Colonic mucosa (tissue), 4 donors: ENCODE results near the gene ZNF497. TPM values are rescaled to one million over a fixed set of nuclear protein-coding genes. Genes with fewer than 3 reads are reported as not detected.

ENCODE experiments used
- DNase-seq: peaks from one replicate; pipeline ENCODE4 v3.0.0-alpha.2; 2020
- H3K27ac ChIP-seq: fragments of 200-600 bp; one replicate; pipeline ENCODE4 v1.8.0; 2021
- H3K27me3 ChIP-seq: fragments of 200-600 bp; one replicate; pipeline ENCODE4 v1.8.0; 2021
- H3K36me3 ChIP-seq: fragments of 200-600 bp; one replicate; pipeline ENCODE4 v1.8.0; 2021
- H3K4me1 ChIP-seq: fragments of 200-600 bp; one replicate; pipeline ENCODE4 v1.8.0; 2021; ENCODE audit warnings: mild to moderate bottlenecking
- H3K4me3 ChIP-seq: fragments of 200-600 bp; one replicate; pipeline ENCODE4 v1.8.0; 2021
- H3K9ac ChIP-seq, 2 donors: one replicate each; pipeline ENCODE4 v1.7.0; 2013; ENCODE audit warnings: control low read depth in 2 of 2, low read depth in 2 of 2, low read length in 2 of 2
- H3K9me3 ChIP-seq: fragments of 200-600 bp; one replicate; pipeline ENCODE4 v1.8.0; 2021
- intact Hi-C: fragments of 100-400 bp; cut with DNase I; formaldehyde crosslinking; loops from one replicate; pipeline ENCODE4 v1.14.1; 2022
- total RNA-seq, 2 donors: library from RNA; stranded (reverse); fragmentation: NEBNext Ultra II Directional in 1 of 2; extraction: Animal tissue kit (Norgen Biotek cat#: 25700) in 1 of 2; gene quantifications; one replicate each; pipeline ENCODE4 v1.2.1, GENCODE V29; 2021
- TF ChIP-seq, protein P1 (sequence below): fragments of 200-600 bp; IDR thresholded peaks from one replicate; pipeline ENCODE4 v1.8.0; 2022; ENCODE audit warnings: antibody characterized with exemption, mild to moderate bottlenecking
- donor health status: healthy.
- donor health status: DM: no; HTN: no; CAD: no.
- donor health status: DM: no; HTN: no; CAD: no.

ZNF497 gene
- total RNA-seq, 2 donors from 2014 or later = 0.98 to 1.9 TPM

DNA sequence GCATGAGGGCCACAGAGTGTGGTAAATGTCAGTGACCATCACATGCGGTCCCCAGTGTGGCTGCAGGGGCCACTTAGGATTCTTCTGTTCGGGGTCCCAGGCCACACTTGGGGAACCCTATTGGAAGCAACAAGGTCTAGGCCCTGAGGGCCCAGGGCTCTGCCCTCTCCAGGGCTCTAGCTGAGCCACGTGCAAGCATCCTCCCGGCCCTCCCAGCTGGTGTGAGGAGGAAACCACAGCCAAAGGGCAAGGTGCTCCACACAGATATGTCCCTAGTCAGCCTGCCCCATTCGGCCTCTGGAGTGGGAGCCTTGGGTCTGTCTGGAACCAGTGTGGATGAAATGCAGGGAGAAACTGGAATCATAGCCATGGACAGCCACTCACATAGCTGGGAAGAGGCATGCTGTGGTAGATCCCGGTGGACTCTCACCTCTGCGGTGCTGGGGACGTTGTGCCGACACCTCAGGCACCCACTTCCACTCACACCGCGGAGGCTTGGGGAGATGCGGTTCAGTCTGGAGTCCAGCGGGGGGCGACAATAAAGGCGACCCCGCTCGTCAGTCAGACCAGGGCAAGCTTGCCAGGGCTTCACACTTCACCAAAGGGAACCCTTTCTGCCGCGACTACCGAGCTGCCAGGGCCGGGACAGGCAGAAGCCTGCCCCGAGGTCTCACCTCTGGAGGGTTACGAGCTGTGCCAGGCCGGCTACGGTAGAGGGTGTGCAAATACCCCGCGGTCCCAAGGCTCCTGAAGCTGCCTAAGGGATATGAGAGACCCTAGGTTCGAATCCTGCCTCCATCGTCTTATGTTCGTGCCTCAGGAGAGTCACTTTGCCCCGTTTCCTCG lies 4.3 kb upstream of the ZNF497 start:
- H3K36me3 ChIP-seq = no peaks in the 10 kb centered on the region
- intact Hi-C loops = no loop called here
- H3K27me3 ChIP-seq = no peaks in the 10 kb centered on the region
- no peak overlapping the region for H3K9ac ChIP-seq
- DNase-seq = no peak
- H3K4me1 ChIP-seq = peaks cover under 1% of the 10 kb centered on the region
- H3K9me3 ChIP-seq = no peaks in the 10 kb centered on the region
- no peak overlapping the region for H3K4me3 ChIP-seq
- TF ChIP-seq, protein P1, sequence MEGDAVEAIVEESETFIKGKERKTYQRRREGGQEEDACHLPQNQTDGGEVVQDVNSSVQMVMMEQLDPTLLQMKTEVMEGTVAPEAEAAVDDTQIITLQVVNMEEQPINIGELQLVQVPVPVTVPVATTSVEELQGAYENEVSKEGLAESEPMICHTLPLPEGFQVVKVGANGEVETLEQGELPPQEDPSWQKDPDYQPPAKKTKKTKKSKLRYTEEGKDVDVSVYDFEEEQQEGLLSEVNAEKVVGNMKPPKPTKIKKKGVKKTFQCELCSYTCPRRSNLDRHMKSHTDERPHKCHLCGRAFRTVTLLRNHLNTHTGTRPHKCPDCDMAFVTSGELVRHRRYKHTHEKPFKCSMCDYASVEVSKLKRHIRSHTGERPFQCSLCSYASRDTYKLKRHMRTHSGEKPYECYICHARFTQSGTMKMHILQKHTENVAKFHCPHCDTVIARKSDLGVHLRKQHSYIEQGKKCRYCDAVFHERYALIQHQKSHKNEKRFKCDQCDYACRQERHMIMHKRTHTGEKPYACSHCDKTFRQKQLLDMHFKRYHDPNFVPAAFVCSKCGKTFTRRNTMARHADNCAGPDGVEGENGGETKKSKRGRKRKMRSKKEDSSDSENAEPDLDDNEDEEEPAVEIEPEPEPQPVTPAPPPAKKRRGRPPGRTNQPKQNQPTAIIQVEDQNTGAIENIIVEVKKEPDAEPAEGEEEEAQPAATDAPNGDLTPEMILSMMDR = no peak
- H3K27ac ChIP-seq = no peak overlapping the region

DNA sequence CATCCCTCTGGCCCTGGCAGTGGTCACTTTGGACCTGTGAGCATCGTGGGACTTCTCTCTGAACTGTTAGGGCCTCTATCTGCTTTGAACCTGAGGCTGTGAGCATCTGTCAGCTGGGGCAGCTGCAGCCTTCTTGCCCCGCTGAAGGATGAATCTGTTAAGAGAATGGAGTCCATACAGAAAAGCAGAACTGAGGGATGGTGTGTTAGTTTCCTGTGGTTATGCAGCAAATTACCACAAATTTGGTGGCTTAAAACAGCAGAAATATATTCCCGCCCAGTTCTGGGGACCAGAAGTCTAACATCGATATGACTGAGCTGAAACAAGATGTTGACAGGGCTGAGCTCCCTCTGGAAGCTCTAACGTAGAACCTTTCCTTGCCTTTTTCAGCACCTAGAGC lies 1.6 kb upstream of the ZNF497 start:
- Histone ChIP-seq H3K27me3 (no peaks in the 10 kb centered on the region), H3K36me3 (no peaks in the 10 kb centered on the region), H3K9ac (no peak overlapping the region), H3K9me3 (no peaks in the 10 kb centered on the region), H3K4me1 (peaks cover 3% of the 10 kb centered on the region), H3K27ac (no peak overlapping the region), H3K4me3 (no peak overlapping the region)
- DNase-seq = no peak
- intact Hi-C loops = no loop called here
- TF ChIP-seq, protein P1 = no peak

DNA sequence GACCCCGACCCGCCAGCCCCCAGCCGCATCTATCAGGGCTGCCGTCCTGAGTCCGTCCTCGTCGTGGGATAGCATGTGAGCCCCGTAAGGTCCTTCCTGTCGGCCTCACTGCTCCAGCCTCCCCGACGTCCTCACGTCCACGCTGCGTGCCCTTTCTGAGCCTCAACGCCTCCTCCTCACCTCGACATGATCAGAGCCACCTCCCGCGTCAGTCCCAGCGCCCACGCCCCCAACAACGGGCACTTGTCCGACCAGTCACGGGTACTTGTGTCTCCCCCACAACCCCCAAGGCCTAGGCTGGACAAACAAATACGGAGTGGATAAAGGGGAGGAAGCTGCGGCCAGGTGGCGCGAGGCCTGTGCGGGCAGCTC lies 665 bp downstream of the ZNF497 start:
- intact Hi-C loops = loop anchor here (2.0 kb wide), 1 partner anchor 19 kb away; the partner anchor contains the start of gene ZNF837
- no peak for DNase-seq
- TF ChIP-seq, protein P1 = no peak
- Histone ChIP-seq H3K36me3 (no peaks in the 10 kb centered on the region), H3K4me1 (peaks cover 3% of the 10 kb centered on the region), H3K27me3 (no peaks in the 10 kb centered on the region), H3K4me3 (peak overlapping the region; percentile 54), H3K9me3 (no peaks in the 10 kb centered on the region), H3K9ac (peak overlapping the region; percentile 92 to 97), H3K27ac (peak overlapping the region; percentile 84)

DNA sequence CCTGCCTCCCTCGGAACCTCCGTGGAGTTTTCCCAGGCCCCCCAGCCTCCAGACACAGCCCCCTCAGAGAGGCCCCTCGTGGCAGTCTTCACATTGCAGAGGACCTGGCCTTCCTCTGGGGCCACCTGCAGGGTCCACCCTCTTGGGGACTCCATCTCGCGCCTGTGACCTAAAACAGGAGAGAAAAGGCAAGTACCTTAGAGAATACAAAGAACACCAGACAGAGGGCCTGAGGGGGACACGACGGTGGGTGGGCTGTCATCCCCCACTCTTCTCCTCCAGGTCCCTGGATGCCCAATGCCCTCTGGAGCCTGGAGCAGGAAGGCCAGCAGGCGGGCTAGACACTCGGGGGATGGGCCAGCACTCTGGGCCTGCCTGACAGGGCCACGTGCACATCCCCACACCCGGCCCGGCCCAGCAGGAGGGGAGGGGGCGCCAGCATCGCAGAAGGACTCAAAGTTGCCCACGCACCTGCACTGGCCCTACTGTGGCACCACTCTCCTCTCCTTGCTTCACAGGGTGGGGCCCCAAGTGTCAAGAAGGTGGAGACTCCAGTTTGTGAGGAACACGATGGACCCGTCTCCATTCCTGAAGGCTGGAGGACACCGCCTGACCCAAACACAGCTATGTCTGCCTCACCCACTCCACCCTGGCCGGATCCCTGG lies 4.9 kb downstream of the ZNF497 start:
- no peaks in the 10 kb centered on the region for H3K36me3 ChIP-seq
- H3K27me3 ChIP-seq = peaks cover 5% of the 10 kb centered on the region
- H3K9me3 ChIP-seq = no peaks in the 10 kb centered on the region
- DNase-seq = no peak
- peaks cover 3% of the 10 kb centered on the region for H3K4me1 ChIP-seq
- intact Hi-C loops = no loop called here
- H3K27ac ChIP-seq = no peak overlapping the region
- TF ChIP-seq, protein P1 = no peak
- no peak overlapping the region for H3K4me3 ChIP-seq
- H3K9ac ChIP-seq = no peak overlapping the region

DNA sequence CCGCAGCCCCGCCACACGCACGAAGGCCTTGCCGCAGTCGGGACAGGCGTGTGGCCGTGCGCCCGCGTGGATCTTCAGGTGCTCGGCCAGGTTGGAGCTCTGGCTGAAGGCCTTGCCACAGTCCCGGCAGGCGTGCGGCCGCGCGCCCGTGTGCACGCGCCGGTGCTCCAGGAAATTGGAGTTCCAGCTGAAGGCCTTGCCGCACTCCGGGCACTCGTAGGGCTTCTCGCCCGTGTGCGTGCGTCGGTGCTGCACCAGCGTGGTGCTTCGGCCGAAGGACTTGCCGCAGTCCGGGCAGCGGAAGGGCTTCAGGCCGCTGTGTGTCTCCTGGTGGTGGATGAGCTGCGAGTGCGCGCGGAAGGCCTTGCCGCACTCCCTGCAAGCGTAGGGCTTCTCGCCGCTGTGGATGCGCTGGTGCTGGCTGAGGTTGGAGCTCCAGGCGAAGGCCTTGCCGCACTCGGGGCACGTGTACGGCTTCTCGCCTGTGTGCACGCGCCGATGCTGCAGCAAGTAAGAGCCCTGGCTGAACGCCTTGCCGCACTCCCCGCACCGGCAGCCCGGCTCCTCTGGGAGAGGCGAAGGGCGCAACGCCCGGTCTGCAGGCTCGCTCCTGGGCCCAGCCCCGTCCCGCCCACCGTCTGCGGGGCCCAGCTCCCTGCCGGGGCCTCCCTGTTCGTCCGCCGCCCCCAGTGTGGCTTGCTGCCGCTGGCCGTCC lies 5.6 kb downstream of the ZNF497 start:
- Histone ChIP-seq H3K9ac (no peak overlapping the region), H3K4me1 (peaks cover 3% of the 10 kb centered on the region), H3K27me3 (peaks cover 5% of the 10 kb centered on the region), H3K27ac (no peak overlapping the region), H3K36me3 (no peaks in the 10 kb centered on the region), H3K9me3 (no peaks in the 10 kb centered on the region), H3K4me3 (peak overlapping the region; percentile 15)
- intact Hi-C loops = no loop called here
- DNase-seq = no peak
- TF ChIP-seq, protein P1 = no peak
